IMR-90 (cell line): ENCODE measurements around the gene AMN. TPM values are rescaled to one million over a fixed set of nuclear protein-coding genes. Genes with fewer than 3 reads are reported as not detected.

Experiments used
- ATAC-seq: fragments of 200-7000 bp; cut with Tn5 transposase; 2 replicates; pipeline ENCODE4 v1.9.1; 2020; ENCODE audit warnings: low read depth, mild to moderate bottlenecking, moderate library complexity
- BruUV-seq: library from RNA; stranded (reverse); fragments of 400-500 nt; replicated peaks from 2 replicates; lab custom pipeline; 2021; lab: Mats Ljungman, UMichigan
- CTCF ChIA-PET: fragments of 300-600 bp; formaldehyde crosslinking; extraction: SDS; loops from one replicate; lab custom pipeline; 2021; ENCODE audit warnings: antibody characterized with exemption; lab: Yijun Ruan, JAX
- POLR2A ChIA-PET: fragments of 300-600 bp; sonication (Branson Sonifier 250); formaldehyde crosslinking; loops from one replicate; lab custom pipeline; 2022; ENCODE audit warnings: antibody characterized with exemption; ENCODE audit not compliant: unreplicated experiment; lab: Charles Lee
- DNase-seq: peaks from one replicate; pipeline ENCODE4 v3.0.0; 2013
- H2AFZ ChIP-seq: replicated peaks from 2 replicates; pipeline ENCODE3; 2013; ENCODE audit warnings: low read length, mild to moderate bottlenecking; ENCODE audit not compliant: poor library complexity
- H2AK5ac ChIP-seq: 2 replicates; pipeline ENCODE4 v1.6.1; 2013; ENCODE audit warnings: low read depth, low read length, inconsistent platforms
- H2AK9ac ChIP-seq: replicated peaks from 2 replicates; pipeline ENCODE3; 2013; ENCODE audit warnings: mild to moderate bottlenecking, low read depth, low read length, moderate library complexity; ENCODE audit not compliant: poor library complexity
- H2BK120ac ChIP-seq: 2 replicates; pipeline ENCODE4 v1.6.1; 2013; ENCODE audit warnings: low read depth, low read length, inconsistent platforms
- H2BK15ac ChIP-seq: 3 replicates; pipeline ENCODE4 v1.6.1; 2013; ENCODE audit warnings: low read depth, low read length, inconsistent platforms
- H2BK20ac ChIP-seq: 2 replicates; pipeline ENCODE4 v1.6.1; 2013; ENCODE audit warnings: low read depth, mild to moderate bottlenecking, inconsistent platforms, low read length, moderate library complexity
- H2BK5ac ChIP-seq: 2 replicates; pipeline ENCODE4 v1.6.1; 2013; ENCODE audit warnings: mild to moderate bottlenecking, low read depth, low read length, inconsistent platforms; ENCODE audit not compliant: poor library complexity, severe bottlenecking
- H3K14ac ChIP-seq: replicated peaks from 2 replicates; pipeline ENCODE4 v1.6.1; 2013; ENCODE audit warnings: low read depth, low read length, inconsistent platforms
- H3K18ac ChIP-seq: 2 replicates; pipeline ENCODE4 v1.6.1; 2013; ENCODE audit warnings: low read depth, low read length, control low read depth
- H3K23ac ChIP-seq: 2 replicates; pipeline ENCODE4 v1.6.1; 2013; ENCODE audit warnings: low read depth, low read length, inconsistent platforms
- H3K27ac ChIP-seq: 2 replicates; pipeline ENCODE4 v1.5.1; 2013; ENCODE audit warnings: mild to moderate bottlenecking, control low read depth, low read length; ENCODE audit not compliant: insufficient read depth
- H3K27me3 ChIP-seq: 2 replicates; pipeline ENCODE4 v1.6.1; 2013; ENCODE audit warnings: low read length; ENCODE audit not compliant: control insufficient read depth, insufficient read depth
- H3K36me3 ChIP-seq: 2 replicates; pipeline ENCODE4 v1.6.1; 2013; ENCODE audit warnings: low read length, mixed read lengths; ENCODE audit not compliant: control insufficient read depth, insufficient read depth
- H3K4ac ChIP-seq: 2 replicates; pipeline ENCODE4 v1.6.1; 2013; ENCODE audit warnings: low read depth, low read length, inconsistent platforms
- H3K4me1 ChIP-seq: 2 replicates; pipeline ENCODE4 v1.6.1; 2013; ENCODE audit warnings: low read length, mixed read lengths; ENCODE audit not compliant: control insufficient read depth, insufficient read depth
- H3K4me2 ChIP-seq: 2 replicates; pipeline ENCODE4 v1.6.1; 2013; ENCODE audit warnings: low read depth, mild to moderate bottlenecking, control low read depth, low read length, moderate library complexity
- H3K4me3 ChIP-seq: 2 replicates; pipeline ENCODE4 v1.5.1; 2013; ENCODE audit warnings: low read depth, mild to moderate bottlenecking, control low read depth, low read length, moderate library complexity; ENCODE audit not compliant: insufficient read depth
- H3K56ac ChIP-seq: 2 replicates; pipeline ENCODE4 v1.6.1; 2013; ENCODE audit warnings: low read length, inconsistent platforms; ENCODE audit not compliant: insufficient read depth; ENCODE audit errors: extremely low read depth
- H3K79me1 ChIP-seq, 2 experiments: 2 replicates each; pipeline ENCODE4 v1.6.1; 2013; ENCODE audit warnings: low read length in 2 of 2, inconsistent platforms in 1 of 2, low read depth in 1 of 2
- H3K9ac ChIP-seq: 2 replicates; pipeline ENCODE4 v1.6.1; 2013; ENCODE audit warnings: low read depth, low read length, control low read depth
- H3K9me1 ChIP-seq: 2 replicates; pipeline ENCODE4 v1.6.1; 2013; ENCODE audit warnings: low read length, inconsistent platforms; ENCODE audit not compliant: insufficient read depth
- H3K9me3 ChIP-seq: 2 replicates; pipeline ENCODE4 v1.6.1; 2013; ENCODE audit warnings: low read length; ENCODE audit not compliant: control insufficient read depth, insufficient read depth
- H4K20me1 ChIP-seq: 2 replicates; pipeline ENCODE4 v1.6.1; 2013; ENCODE audit warnings: low read length, inconsistent platforms; ENCODE audit not compliant: insufficient read depth
- H4K5ac ChIP-seq: 2 replicates; pipeline ENCODE4 v1.6.1; 2013; ENCODE audit warnings: mild to moderate bottlenecking, low read depth, low read length, control low read depth
- H4K8ac ChIP-seq, 2 experiments: 2 replicates each; pipeline ENCODE4 v1.6.1; 2013; ENCODE audit warnings: low read depth in 2 of 2, low read length in 2 of 2, control low read depth in 1 of 2, inconsistent platforms in 1 of 2
- H4K91ac ChIP-seq: 2 replicates; pipeline ENCODE4 v1.6.1; 2013; ENCODE audit warnings: low read depth, low read length, inconsistent platforms; ENCODE audit not compliant: insufficient read depth
- BHLHE40 ChIP-seq: fragments of 150-350 bp; IDR thresholded peaks from 2 replicates; pipeline ENCODE4 v1.6.1; 2016; ENCODE audit warnings: mild to moderate bottlenecking, low read depth, low read length
- CEBPB ChIP-seq: IDR thresholded peaks from 2 replicates; pipeline ENCODE4 v1.6.1; 2012; ENCODE audit warnings: low read depth, low read length, improper control_type of control experiment
- CHD1 ChIP-seq: IDR thresholded peaks from 2 replicates; pipeline ENCODE4 v1.6.1; 2012; ENCODE audit warnings: low read depth, low read length, improper control_type of control experiment
- FOS ChIP-seq: fragments of 150-350 bp; IDR thresholded peaks from 2 replicates; pipeline ENCODE4 v1.6.1; 2016; ENCODE audit warnings: low read depth, low read length
- MAFK ChIP-seq: IDR thresholded peaks from 2 replicates; pipeline ENCODE4 v1.6.1; 2012; ENCODE audit warnings: low read depth, low read length, improper control_type of control experiment
- MAZ ChIP-seq: IDR thresholded peaks from 2 replicates; pipeline ENCODE4 v1.6.1; 2012; ENCODE audit warnings: low read depth, mild to moderate bottlenecking, low read length, improper control_type of control experiment, moderate library complexity, borderline replicate concordance
- MXI1 ChIP-seq: IDR thresholded peaks from 2 replicates; pipeline ENCODE4 v1.6.1; 2012; ENCODE audit warnings: low read depth, mild to moderate bottlenecking, low read length, moderate library complexity, borderline replicate concordance
- NFE2L2 ChIP-seq: fragments of 150-350 bp; IDR thresholded peaks from 2 replicates; pipeline ENCODE4 v1.6.1; 2016; ENCODE audit warnings: low read depth, mild to moderate bottlenecking, low read length
- POLR2A ChIP-seq: IDR thresholded peaks from 2 replicates; pipeline ENCODE4 v1.6.1; 2012; ENCODE audit warnings: mild to moderate bottlenecking, low read depth, low read length
- RAD21 ChIP-seq: IDR thresholded peaks from 2 replicates; pipeline ENCODE4 v1.6.1; 2012; ENCODE audit warnings: low read length, improper control_type of control experiment
- RCOR1 ChIP-seq: IDR thresholded peaks from 2 replicates; pipeline ENCODE4 v1.6.1; 2012; ENCODE audit warnings: mild to moderate bottlenecking, low read length, improper control_type of control experiment; ENCODE audit not compliant: insufficient replicate concordance
- RFX5 ChIP-seq: IDR thresholded peaks from 2 replicates; pipeline ENCODE4 v1.8.0; 2012; ENCODE audit warnings: low read depth, mild to moderate bottlenecking, low read length, moderate library complexity
- WGBS, 2 experiments: methylation state at CpG; one replicate each; pipeline versions ENCODE4 v1.1.5 to v1.1.7; 2013; ENCODE audit warnings: missing lambda C conversion rate in 2 of 2; ENCODE audit not compliant: insufficient read length in 1 of 2; ENCODE audit errors: extremely low coverage in 2 of 2; 5-methylcytosine and 5-hydroxymethylcytosine counted together
- dilution Hi-C: fragments of 300-500 bp; cut with HindIII; formaldehyde crosslinking; loops from one replicate; pipeline ENCODE4 v1.14.3; 2018; ENCODE audit warnings: low sequenced_read_pairs; ENCODE audit not compliant: unreplicated experiment
- in situ Hi-C: fragments of 300-500 bp; cut with MboI; formaldehyde crosslinking; loops from 3 replicates; pipeline ENCODE4 v1.14.3; 2019; ENCODE audit warnings: low sequenced_read_pairs, inconsistent platforms, mixed read lengths
- intact Hi-C: fragments of 100-400 bp; cut with micrococcal nuclease; formaldehyde crosslinking; loops from 2 replicates; pipeline ENCODE4 v1.10.0; 2022
- polyA plus RNA-seq, 3 experiments: library from polyadenylated mRNA; depleted of rRNA; stranded (reverse); fragments of >200 nt; gene quantifications; 2 replicates each; pipeline ENCODE4 v1.2.3, GENCODE V29; 2012; ENCODE audit warnings: low replicate concordance in 1 of 3
- total RNA-seq: library from RNA; depleted of rRNA; stranded (reverse); fragments of >200 nt; gene quantifications from 2 replicates; pipeline ENCODE4 v1.2.3, GENCODE V29; 2012
- TF ChIP-seq, protein P1 (sequence below): conservative IDR thresholded peaks from 2 replicates; pipeline ENCODE4 v1.5.1; 2012; ENCODE audit warnings: mild to moderate bottlenecking, low read depth, low read length, improper control_type of control experiment
- TF ChIP-seq, protein P2 (sequence below): fragments of 150-350 bp; IDR thresholded peaks from 2 replicates; pipeline ENCODE4 v1.6.1; 2017; ENCODE audit warnings: mild to moderate bottlenecking, antibody characterized with exemption, low read length, low read depth
- TF ChIP-seq, protein P3 (sequence below): fragments of 150-350 bp; IDR thresholded peaks from 2 replicates; pipeline ENCODE4 v1.6.1; 2016; ENCODE audit warnings: low read depth, mild to moderate bottlenecking, low read length, moderate library complexity, borderline replicate concordance

The AMN gene
- total and polyA plus RNA-seq, 2 of the 4 experiments (the other 2 are of a cell fraction) = under 0.01 to 0.24 TPM

DNA sequence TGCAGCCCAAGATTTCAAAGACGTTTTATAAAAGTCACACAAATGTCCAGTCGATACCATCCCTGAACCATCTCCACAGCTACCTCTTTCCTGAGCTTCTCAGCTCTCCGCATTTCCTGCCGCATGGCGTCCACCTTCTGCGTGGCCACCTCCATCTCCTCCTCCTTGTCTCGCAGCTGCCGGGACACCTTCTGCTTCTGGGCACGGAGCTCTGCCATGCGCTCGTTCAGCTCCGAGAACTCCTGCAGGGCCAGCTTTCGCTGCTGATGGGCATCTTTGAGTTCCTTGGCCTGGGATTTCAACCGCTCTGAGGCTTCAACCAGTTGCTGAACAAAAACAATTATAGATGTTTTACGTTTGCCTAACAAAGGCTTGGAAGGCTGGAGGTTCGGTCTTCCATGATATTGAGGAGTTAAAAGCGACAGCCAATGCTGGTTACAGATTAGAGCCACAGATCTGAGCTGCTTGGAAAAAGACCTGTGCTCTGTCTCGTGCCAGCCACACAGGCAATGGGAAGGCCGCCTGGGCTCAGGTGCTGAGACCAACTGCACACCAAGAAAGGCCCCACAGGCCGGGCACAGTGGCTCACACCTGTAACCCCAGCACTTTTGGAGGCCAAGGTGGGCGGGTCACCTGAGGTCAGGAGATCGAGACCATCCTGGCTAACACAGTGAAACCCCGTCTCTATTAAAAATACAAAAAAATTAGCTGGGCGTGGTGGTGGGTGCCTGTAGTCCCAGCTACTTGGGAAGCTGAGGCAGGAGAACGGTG lies 49.6 kb downstream of the AMN start:
- CTCF ChIA-PET = no interaction called here
- Histone ChIP-seq H4K91ac (no peak overlapping the region), H3K4ac (no peak overlapping the region), H3K27me3 (no peaks in the 10 kb centered on the region), H2AFZ (no peak overlapping the region), H3K56ac (no peak overlapping the region), H3K9ac (no peak overlapping the region), H3K9me1 (no peaks in the 10 kb centered on the region), H3K18ac (no peak overlapping the region), H2AK9ac (no peak overlapping the region), H3K4me3 (no peak overlapping the region), H3K27ac (no peak overlapping the region), H2AK5ac (no peak overlapping the region), H2BK15ac (no peak overlapping the region), H4K20me1 (peaks cover 6% of the 10 kb centered on the region; the same call in 1 of the 2 replicates), H3K14ac (no peak overlapping the region), H3K9me3 (no peaks in the 10 kb centered on the region), H4K5ac (no peak overlapping the region), H2BK5ac (no peak overlapping the region), H3K4me1 (no peaks in the 10 kb centered on the region), H3K23ac (no peak overlapping the region), H2BK20ac (no peak overlapping the region), H3K4me2 (no peak overlapping the region), H2BK120ac (no peak overlapping the region), H3K36me3 (peaks cover 69% of the 10 kb centered on the region), H4K8ac (no peak overlapping the region), H3K79me1 (peaks cover 10 to 20% of the 10 kb centered on the region in 2 experiments; a peak in 2 of 4 replicates)
- dilution Hi-C loops = no loop called here
- BruUV-seq = no TSS peak
- POLR2A ChIA-PET = no interaction called here
- WGBS, 2 experiments = 89% methylated on average over 17 of the region's 25 CpGs; no CpG with 5 or more reads in 1 of the 2 experiments
- intact Hi-C loops = no loop called here
- DNase-seq = no peak
- in situ Hi-C loops = no loop called here
- ATAC-seq = no peak
- TF ChIP-seq MAZ = no peak
- TF ChIP-seq, protein P1, sequence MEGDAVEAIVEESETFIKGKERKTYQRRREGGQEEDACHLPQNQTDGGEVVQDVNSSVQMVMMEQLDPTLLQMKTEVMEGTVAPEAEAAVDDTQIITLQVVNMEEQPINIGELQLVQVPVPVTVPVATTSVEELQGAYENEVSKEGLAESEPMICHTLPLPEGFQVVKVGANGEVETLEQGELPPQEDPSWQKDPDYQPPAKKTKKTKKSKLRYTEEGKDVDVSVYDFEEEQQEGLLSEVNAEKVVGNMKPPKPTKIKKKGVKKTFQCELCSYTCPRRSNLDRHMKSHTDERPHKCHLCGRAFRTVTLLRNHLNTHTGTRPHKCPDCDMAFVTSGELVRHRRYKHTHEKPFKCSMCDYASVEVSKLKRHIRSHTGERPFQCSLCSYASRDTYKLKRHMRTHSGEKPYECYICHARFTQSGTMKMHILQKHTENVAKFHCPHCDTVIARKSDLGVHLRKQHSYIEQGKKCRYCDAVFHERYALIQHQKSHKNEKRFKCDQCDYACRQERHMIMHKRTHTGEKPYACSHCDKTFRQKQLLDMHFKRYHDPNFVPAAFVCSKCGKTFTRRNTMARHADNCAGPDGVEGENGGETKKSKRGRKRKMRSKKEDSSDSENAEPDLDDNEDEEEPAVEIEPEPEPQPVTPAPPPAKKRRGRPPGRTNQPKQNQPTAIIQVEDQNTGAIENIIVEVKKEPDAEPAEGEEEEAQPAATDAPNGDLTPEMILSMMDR = no peak
- no peak for TF ChIP-seq MXI1
- TF ChIP-seq POLR2A = no peak
- TF ChIP-seq, protein P2, sequence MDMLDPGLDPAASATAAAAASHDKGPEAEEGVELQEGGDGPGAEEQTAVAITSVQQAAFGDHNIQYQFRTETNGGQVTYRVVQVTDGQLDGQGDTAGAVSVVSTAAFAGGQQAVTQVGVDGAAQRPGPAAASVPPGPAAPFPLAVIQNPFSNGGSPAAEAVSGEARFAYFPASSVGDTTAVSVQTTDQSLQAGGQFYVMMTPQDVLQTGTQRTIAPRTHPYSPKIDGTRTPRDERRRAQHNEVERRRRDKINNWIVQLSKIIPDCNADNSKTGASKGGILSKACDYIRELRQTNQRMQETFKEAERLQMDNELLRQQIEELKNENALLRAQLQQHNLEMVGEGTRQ = no peak
- TF ChIP-seq FOS = no peak
- no peak for TF ChIP-seq RAD21
- TF ChIP-seq RCOR1 = no peak
- TF ChIP-seq CHD1 = no peak
- no peak for TF ChIP-seq CEBPB
- TF ChIP-seq BHLHE40 = no peak
- TF ChIP-seq, protein P3, sequence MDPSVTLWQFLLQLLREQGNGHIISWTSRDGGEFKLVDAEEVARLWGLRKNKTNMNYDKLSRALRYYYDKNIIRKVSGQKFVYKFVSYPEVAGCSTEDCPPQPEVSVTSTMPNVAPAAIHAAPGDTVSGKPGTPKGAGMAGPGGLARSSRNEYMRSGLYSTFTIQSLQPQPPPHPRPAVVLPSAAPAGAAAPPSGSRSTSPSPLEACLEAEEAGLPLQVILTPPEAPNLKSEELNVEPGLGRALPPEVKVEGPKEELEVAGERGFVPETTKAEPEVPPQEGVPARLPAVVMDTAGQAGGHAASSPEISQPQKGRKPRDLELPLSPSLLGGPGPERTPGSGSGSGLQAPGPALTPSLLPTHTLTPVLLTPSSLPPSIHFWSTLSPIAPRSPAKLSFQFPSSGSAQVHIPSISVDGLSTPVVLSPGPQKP = no peak
- TF ChIP-seq NFE2L2 = no peak
- TF ChIP-seq MAFK = no peak
- no peak for TF ChIP-seq RFX5
